Heart left ventricle (tissue), 16 donors: ENCODE data around the gene LHX6. TPM values are rescaled to one million over a fixed set of nuclear protein-coding genes. Genes with fewer than 3 reads are reported as not detected.

Source experiments
- ATAC-seq, 4 donors: fragments of 200-7000 bp; cut with Tn5 transposase; one replicate each; pipeline ENCODE4 v1.9.1; 2020 to 2022; ENCODE audit warnings: moderate library complexity in 4 of 4, mild to moderate bottlenecking in 3 of 4, moderate number of reproducible peaks in 1 of 4
- DNase-seq, 5 donors: peaks; one replicate each; pipeline ENCODE4 v3.0.0-alpha.2; 2020
- H3K27ac ChIP-seq, 12 donors: fragments of 200-600 bp; sonication (generic) in 4 of 12; one replicate each; pipeline versions ENCODE4 v1.5.0 to v1.8.0; 2016 to 2022; ENCODE audit warnings: mild to moderate bottlenecking in 2 of 12
- H3K27me3 ChIP-seq, 9 donors: fragments of 200-600 bp; sonication (generic) in 2 of 9; one replicate each; pipeline versions ENCODE4 v1.5.1 to v1.8.0; 2016 to 2022; ENCODE audit warnings: mild to moderate bottlenecking in 3 of 9
- H3K36me3 ChIP-seq, 9 donors: fragments of 200-600 bp; sonication (generic) in 2 of 9; one replicate each; pipeline versions ENCODE4 v1.5.0 to v1.8.0; 2018 to 2022; ENCODE audit warnings: mild to moderate bottlenecking in 2 of 9
- H3K4me1 ChIP-seq, 12 donors: fragments of 200-600 bp; sonication (generic) in 4 of 12; one replicate each; pipeline versions ENCODE4 v1.5.0 to v1.8.0; 2016 to 2022; ENCODE audit warnings: mild to moderate bottlenecking in 3 of 12
- H3K4me3 ChIP-seq, 12 donors: fragments of 200-600 bp; sonication (generic) in 4 of 12; one replicate each; pipeline versions ENCODE4 v1.5.0 to v1.8.0; 2017 to 2022; ENCODE audit warnings: mild to moderate bottlenecking in 9 of 12, moderate library complexity in 4 of 12
- H3K9me3 ChIP-seq, 12 donors: fragments of 200-600 bp; sonication (generic) in 4 of 12; one replicate each; pipeline versions ENCODE4 v1.5.0 to v1.8.0; 2016 to 2022; ENCODE audit warnings: mild to moderate bottlenecking in 1 of 12
- POLR2A ChIP-seq, 2 donors: fragments of 450-650 bp; IDR thresholded peaks; one replicate each; pipeline ENCODE4 v1.6.1; 2017; ENCODE audit warnings: antibody characterized with exemption in 2 of 2, mild to moderate bottlenecking in 2 of 2, moderate library complexity in 2 of 2
- WGBS, 4 donors: extraction: QIAGEN DNeasy Blood & Tissue Kit in 2 of 4; methylation state at CpG; one replicate each; pipeline versions ENCODE4 v1.1.5 to v1.1.7; 2013 to 2018; 5-methylcytosine and 5-hydroxymethylcytosine counted together
- intact Hi-C, 10 donors: fragments of 100-400 bp; cut with DNase I; formaldehyde crosslinking; loops; one replicate each; pipeline versions ENCODE4 v1.11.1 to v1.14.2; 2022
- polyA plus RNA-seq, 2 donors: library from polyadenylated mRNA; stranded (reverse); fragments of 200-250 nt; gene quantifications; one replicate each; pipeline ENCODE4 v1.2.3, GENCODE V29; 2013
- total RNA-seq, 9 donors: library from RNA; depleted of rRNA in 2 of 9; stranded (reverse); fragments of >200 nt in 2 of 9; fragmentation: NEBNext Ultra II Directional in 3 of 9; extraction: Animal tissue kit (Norgen Biotek cat#: 25700) in 3 of 9; gene quantifications; one replicate each; pipeline versions ENCODE4 v1.1.0 to v1.2.4, GENCODE V29; 2016 to 2023
- TF ChIP-seq, protein P1 (sequence below), 12 donors: fragments of 200-600 bp; sonication (generic) in 4 of 12; IDR thresholded peaks; one replicate each; pipeline versions ENCODE4 v1.5.0 to v1.8.0; 2018 to 2022; ENCODE audit warnings: antibody characterized with exemption in 12 of 12, mild to moderate bottlenecking in 5 of 12
- donor health status: ischemic (EF 13 %, LVEDD 7.1; RV severe dilation, severe dysfunction).
- donor health status: healthy with polysubstance abuse.
- donor health status: DM: no; HTN: yes; CAD: no.
- donor health status: DM: no; HTN: no; CAD: no.
- donor health status: ischemic (EF 25% LVEDD 6.9; RV normal size, moderate dysfunction).
- donor health status: ischemic (EF 25% LVEDD 5.7; RV mildly dilated, moderate dysfunction).
- donor health status: healthy.
- donor health status: DM: yes; HTN: yes; CAD: no.
- donor health status: ischemic (EF 35%, LVEDD 5.7; RV mildly dilated, moderate dysfunction).
- donor health status: nonischemic (EF 11% LVEDD 7.7; RV severe dilation, severe dysfunction).
- donor health status: DM: yes; HTN: yes; CAD: no.
- donor health status: PGD.
- donor health status: ischemic (EF 29% LVEDD 5.4; RV normal size, mild dysfunction).
- donor health status: nonischemic (EF 23%, LVEDD 6.1; RV moderate dilation, normal function).

The LHX6 gene
- total and polyA plus RNA-seq, 11 donors, result 2.9 to 11.2 (median 6.5) TPM

DNA sequence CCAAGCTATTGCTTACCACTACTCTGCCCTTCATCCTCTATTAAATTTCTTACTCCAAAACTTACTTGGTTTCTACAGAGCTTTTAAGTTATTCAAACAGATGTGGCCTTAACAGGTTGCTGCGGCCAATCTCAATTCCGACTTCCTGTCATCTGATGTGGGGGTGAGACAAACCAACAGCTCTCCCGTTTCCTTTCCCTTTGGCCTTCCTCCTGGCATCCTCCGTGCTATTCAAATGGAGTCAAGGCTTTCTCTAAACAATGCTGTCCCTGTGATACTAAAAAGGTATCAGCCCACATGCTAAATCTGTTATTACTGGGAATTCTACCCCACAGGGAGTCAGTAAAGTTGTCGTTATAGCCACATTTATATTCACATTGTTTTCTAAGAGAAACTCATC lies 24.0 kb upstream of the LHX6 start:
- H3K4me3 ChIP-seq, result no peak overlapping the region
- intact Hi-C loops, result loop anchor here in 4 of 10 donors (5.0 to 10.0 kb wide), 4 partner anchors 95 to 125 kb away; partner anchors contain the start of genes MORN5 (in 1 of the 4) and NDUFA8 (in 1 of the 4)
- H3K27me3 ChIP-seq, result no peaks in the 10 kb centered on the region
- TF ChIP-seq, protein P1, sequence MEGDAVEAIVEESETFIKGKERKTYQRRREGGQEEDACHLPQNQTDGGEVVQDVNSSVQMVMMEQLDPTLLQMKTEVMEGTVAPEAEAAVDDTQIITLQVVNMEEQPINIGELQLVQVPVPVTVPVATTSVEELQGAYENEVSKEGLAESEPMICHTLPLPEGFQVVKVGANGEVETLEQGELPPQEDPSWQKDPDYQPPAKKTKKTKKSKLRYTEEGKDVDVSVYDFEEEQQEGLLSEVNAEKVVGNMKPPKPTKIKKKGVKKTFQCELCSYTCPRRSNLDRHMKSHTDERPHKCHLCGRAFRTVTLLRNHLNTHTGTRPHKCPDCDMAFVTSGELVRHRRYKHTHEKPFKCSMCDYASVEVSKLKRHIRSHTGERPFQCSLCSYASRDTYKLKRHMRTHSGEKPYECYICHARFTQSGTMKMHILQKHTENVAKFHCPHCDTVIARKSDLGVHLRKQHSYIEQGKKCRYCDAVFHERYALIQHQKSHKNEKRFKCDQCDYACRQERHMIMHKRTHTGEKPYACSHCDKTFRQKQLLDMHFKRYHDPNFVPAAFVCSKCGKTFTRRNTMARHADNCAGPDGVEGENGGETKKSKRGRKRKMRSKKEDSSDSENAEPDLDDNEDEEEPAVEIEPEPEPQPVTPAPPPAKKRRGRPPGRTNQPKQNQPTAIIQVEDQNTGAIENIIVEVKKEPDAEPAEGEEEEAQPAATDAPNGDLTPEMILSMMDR (IDR thresholded peaks at IDR 0.05), result no peak
- TF ChIP-seq POLR2A (IDR thresholded peaks at IDR 0.05), result no peak
- 42 to 55% (median 46%) methylated on average over 5 of the region's 5 CpGs for WGBS, 4 donors
- no peaks in the 10 kb centered on the region for H3K9me3 ChIP-seq
- peaks cover 0 to 38% (median 18%) of the 10 kb centered on the region in 12 donors for H3K4me1 ChIP-seq
- H3K36me3 ChIP-seq, result peaks cover 0 to 90% (median 76%) of the 10 kb centered on the region in 9 donors
- DNase-seq (peak in 4 of 5 donors; percentile 34 to 64 (median 48)), ATAC-seq (peak in 3 of 4 donors; percentile 56 to 93 (median 60))
- peak overlapping the region in 11 of 12 donors; percentile 18 to 78 (median 53) for H3K27ac ChIP-seq

DNA sequence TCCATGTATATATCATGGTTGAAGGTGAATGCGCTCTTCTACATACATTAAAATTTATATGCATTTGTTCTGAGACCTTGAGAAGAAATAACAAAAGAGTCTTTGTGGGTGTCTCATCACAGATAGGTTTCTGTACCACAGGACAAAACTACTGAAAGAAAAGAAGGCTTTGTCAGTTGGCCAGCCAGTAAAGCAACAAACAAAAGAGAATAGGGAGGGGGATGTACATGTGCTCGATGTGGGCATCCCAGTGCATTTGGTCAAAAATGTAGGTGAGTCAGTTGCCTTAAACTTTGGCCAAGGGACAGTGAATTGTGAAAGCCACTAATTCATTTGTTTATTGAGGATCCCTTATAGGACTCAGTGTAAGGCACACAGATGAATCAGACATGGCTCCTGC lies 22.6 kb upstream of the LHX6 start:
- no peak overlapping the region for H3K4me3 ChIP-seq
- TF ChIP-seq, protein P1 (IDR thresholded peaks at IDR 0.05), result no peak
- no peak for TF ChIP-seq POLR2A (IDR thresholded peaks at IDR 0.05)
- DNase-seq, result no peak
- WGBS, 4 donors, result 82 to 95% (median 88%) methylated on average over 2 of the region's 2 CpGs
- peaks cover 0 to 94% (median 76%) of the 10 kb centered on the region in 9 donors for H3K36me3 ChIP-seq
- intact Hi-C loops, result loop anchor here in 4 of 10 donors (5.0 to 10.0 kb wide), 4 partner anchors 94 to 124 kb away; partner anchors contain the start of genes MORN5 (in 1 of the 4) and NDUFA8 (in 1 of the 4)
- ATAC-seq, result no peak
- peak overlapping the region in 2 of 12 donors; percentile 7 to 61 for H3K27ac ChIP-seq
- no peaks in the 10 kb centered on the region for H3K27me3 ChIP-seq
- no peaks in the 10 kb centered on the region for H3K9me3 ChIP-seq
- peaks cover 0 to 38% (median 18%) of the 10 kb centered on the region in 12 donors for H3K4me1 ChIP-seq

GRCh38 chr9:122248448-122248865 lies 19.7 kb upstream of the LHX6 start:
- intact Hi-C loops, result no loop called here
- DNase-seq, result no peak
- Histone ChIP-seq H3K27ac (no peak overlapping the region), H3K36me3 (peaks cover 0 to 97% (median 88%) of the 10 kb centered on the region in 9 donors), H3K4me3 (no peak overlapping the region), H3K4me1 (peaks cover 0 to 28% (median 15%) of the 10 kb centered on the region in 12 donors), H3K27me3 (no peaks in the 10 kb centered on the region), H3K9me3 (no peaks in the 10 kb centered on the region)
- TF ChIP-seq POLR2A (IDR thresholded peaks at IDR 0.05), result no peak
- TF ChIP-seq, protein P1 (IDR thresholded peaks at IDR 0.05), result no peak
- WGBS, 4 donors, result 67 to 73% (median 68%) methylated on average over 5 of the region's 5 CpGs
- no peak for ATAC-seq

DNA sequence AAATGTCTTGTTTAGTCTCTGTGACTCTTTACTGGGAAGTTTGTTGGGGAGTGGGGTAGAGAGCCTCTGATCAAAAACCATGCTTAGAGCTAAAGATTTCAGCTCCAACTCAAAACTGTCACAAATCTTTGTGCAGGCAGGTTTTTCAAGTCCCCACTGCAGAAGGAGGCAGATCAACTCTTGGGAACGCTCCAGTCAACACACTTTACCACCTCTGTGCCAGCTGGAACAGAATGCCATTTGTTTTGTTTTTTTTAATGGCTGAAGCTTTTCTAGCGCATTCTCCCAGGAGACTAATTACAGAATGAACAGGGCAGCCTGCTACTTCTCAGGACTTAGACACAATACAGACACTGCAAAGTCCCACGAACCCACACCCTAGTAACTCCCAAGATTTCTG lies 17.9 kb upstream of the LHX6 start:
- ATAC-seq, result no peak
- 77 to 86% (median 81%) methylated on average over 3 of the region's 3 CpGs for WGBS, 4 donors
- no peak overlapping the region for H3K27ac ChIP-seq
- peaks cover 0 to 100% (median 91%) of the 10 kb centered on the region in 9 donors for H3K36me3 ChIP-seq
- no peaks in the 10 kb centered on the region for H3K9me3 ChIP-seq
- TF ChIP-seq, protein P1 (IDR thresholded peaks at IDR 0.05), result no peak
- TF ChIP-seq POLR2A (IDR thresholded peaks at IDR 0.05), result no peak
- peaks cover 0 to 10% (median 3%) of the 10 kb centered on the region in 12 donors for H3K4me1 ChIP-seq
- no peak overlapping the region for H3K4me3 ChIP-seq
- no peaks in the 10 kb centered on the region for H3K27me3 ChIP-seq
- intact Hi-C loops, result no loop called here
- DNase-seq, result no peak
